K562 (cell line): ENCODE data around the gene ANKRD65. TPM values are rescaled to one million over a fixed set of nuclear protein-coding genes. Genes with fewer than 3 reads are reported as not detected.

Experiments
- ARID2 ChIP-seq: fragments of 450-650 bp; IDR thresholded peaks from 2 replicates; pipeline ENCODE4 v1.6.1; 2017; ENCODE audit warnings: antibody characterized with exemption, mild to moderate bottlenecking
- ARNT ChIP-seq, 2 experiments: fragments of 450-650 bp; IDR thresholded peaks; 2 replicates each; pipeline ENCODE4 v1.6.1; 2016; ENCODE audit warnings: mild to moderate bottlenecking in 1 of 2
- CTCF ChIP-seq, 3 experiments: IDR thresholded peaks in 2 of 3; conservative IDR thresholded peaks in 1 of 3; 2 replicates each; pipeline ENCODE4 v1.5.1; 2011 to 2012; ENCODE audit warnings: low read length in 3 of 3, mild to moderate bottlenecking in 3 of 3, control low read depth in 2 of 3, improper control_type of control experiment in 1 of 3, inconsistent platforms in 1 of 3, low read depth in 1 of 3, mixed read lengths in 1 of 3, moderate library complexity in 1 of 3; ENCODE audit not compliant: insufficient read depth in 2 of 3
- DEAF1 ChIP-seq: fragments of 450-650 bp; formaldehyde crosslinking; IDR thresholded peaks from 2 replicates; pipeline ENCODE4 v1.4.0; 2020; ENCODE audit warnings: mild to moderate bottlenecking, moderate library complexity
- ELF2 ChIP-seq: fragments of 250-450 bp; sonication (Bioruptor Pico); IDR thresholded peaks from 2 replicates; pipeline ENCODE4 v1.5.0; 2021; ENCODE audit warnings: mild to moderate bottlenecking
- FOXM1 ChIP-seq, 2 experiments: fragments of 450-650 bp in 1 of 2; sonication (generic) in 1 of 2; formaldehyde crosslinking in 1 of 2; IDR thresholded peaks; 2 replicates each; pipeline versions ENCODE4 v1.6.1 to v1.9.0; 2017 to 2022; ENCODE audit warnings: low read depth in 2 of 2, mild to moderate bottlenecking in 2 of 2, missing genetic modification reagents in 1 of 2, moderate library complexity in 1 of 2
- GABPB1 ChIP-seq: sonication (generic); formaldehyde crosslinking; IDR thresholded peaks from 2 replicates; pipeline ENCODE4 v1.8.0; 2022; ENCODE audit warnings: mild to moderate bottlenecking, missing genetic modification reagents
- HDGF ChIP-seq: fragments of 450-650 bp; IDR thresholded peaks from 2 replicates; pipeline ENCODE4 v1.6.1; 2016
- HMBOX1 ChIP-seq: sonication (generic); IDR thresholded peaks from 2 replicates; pipeline ENCODE4 v1.6.1; 2016
- MEIS2 ChIP-seq: fragments of 450-650 bp; IDR thresholded peaks from 2 replicates; pipeline ENCODE4 v1.6.1; 2014; ENCODE audit warnings: mild to moderate bottlenecking; ENCODE audit not compliant: partially characterized antibody
- NR1H2 ChIP-seq: sonication (generic); formaldehyde crosslinking; IDR thresholded peaks from 2 replicates; pipeline ENCODE4 v1.4.0; 2020; ENCODE audit warnings: mild to moderate bottlenecking, missing genetic modification reagents
- NR3C1 ChIP-seq: sonication (generic); formaldehyde crosslinking; IDR thresholded peaks from 2 replicates; pipeline ENCODE4 v1.8.1; 2022; ENCODE audit warnings: missing genetic modification reagents
- RBM22 ChIP-seq: fragments of 200-400 bp; formaldehyde crosslinking; IDR thresholded peaks from 2 replicates; pipeline ENCODE4 v1.6.1; 2018; ENCODE audit warnings: low read length, low read depth; ENCODE audit not compliant: poor library complexity, severe bottlenecking
- SRSF7 ChIP-seq: fragments of 200-400 bp; formaldehyde crosslinking; optimal IDR thresholded peaks from 2 replicates; pipeline ENCODE3; 2017; ENCODE audit warnings: mild to moderate bottlenecking, low read depth, low read length
- TEAD1 ChIP-seq, 2 experiments: fragments of 450-650 bp in 1 of 2; sonication (generic) in 1 of 2; formaldehyde crosslinking; IDR thresholded peaks; 2 replicates each; pipeline versions ENCODE4 v1.4.0 to v1.8.0; 2020 to 2022; ENCODE audit warnings: mild to moderate bottlenecking in 2 of 2, missing genetic modification reagents in 1 of 2
- ZNF197 ChIP-seq: fragments of 200-800 bp; sonication (Bioruptor generic); IDR thresholded peaks from 2 replicates; pipeline ENCODE4 v1.6.1; 2016; ENCODE audit warnings: low read depth, missing genetic modification characterization, missing compliant biosample characterization
- ZNF24 ChIP-seq: fragments of 450-650 bp; IDR thresholded peaks from 2 replicates; pipeline ENCODE4 v1.6.1; 2016
- ZNF280A ChIP-seq: fragments of 450-650 bp; IDR thresholded peaks from 2 replicates; pipeline ENCODE4 v1.6.1; 2018; ENCODE audit warnings: mild to moderate bottlenecking, low read depth; ENCODE audit not compliant: partially characterized antibody
- ZNF699 ChIP-seq: fragments of 250-450 bp; sonication (Bioruptor Pico); IDR thresholded peaks from 2 replicates; pipeline ENCODE4 v1.8.0; 2021; ENCODE audit warnings: mild to moderate bottlenecking, moderate library complexity; ENCODE audit not compliant: insufficient replicate concordance
- polyA plus RNA-seq, 8 experiments: library from polyadenylated mRNA; depleted of rRNA in 4 of 8; stranded (reverse) in 5 of 8; unstranded in 3 of 8; fragments of >200 nt; fragmentation: Nextera tagmentation in 2 of 8; fragmentation: Illumina TruSeq in 1 of 8; extraction: Ambion mirVana in 2 of 8; extraction: Trizol in 1 of 8; gene quantifications; 2 replicates each; pipeline versions ENCODE4 v1.2.1 to v1.2.3, GENCODE V29; 2011 to 2014; ENCODE audit warnings: inconsistent platforms in 1 of 8, missing spikeins in 1 of 8
- total RNA-seq, 7 experiments: library from RNA; depleted of rRNA in 6 of 7; stranded (reverse); fragments of >200 nt in 6 of 7; fragmentation: Illumina TruSeq in 2 of 7; extraction: Trizol in 2 of 7; gene quantifications; 2 replicates each; pipeline versions ENCODE4 v1.2.1 to v1.2.3, GENCODE V29; 2011 to 2021; ENCODE audit warnings: low replicate concordance in 1 of 7

Gene ANKRD65
- total and polyA plus RNA-seq, 9 of the 15 experiments (the other 6 are each of a cell fraction or from before 2014, with no cell fraction given) = not detected

- peak; percentile 55; the same call in 1 of the 2 replicates for TF ChIP-seq ELF2
- TF ChIP-seq NR3C1 (CRISPR knock-in tag) = no peak
- peak; percentile 83 to 97 (median 94) for TF ChIP-seq CTCF (IDR thresholded peaks at IDR 0.05 in 2 of 3, conservative IDR thresholded peaks at IDR 0.05 in 1 of 3; ENCODE audit: insufficient read depth in 2 of 3, low read depth in 1 of 3, low read length in 3 of 3)
- no peak for TF ChIP-seq ARID2
- no peak for TF ChIP-seq ARNT (IDR thresholded peaks at IDR 0.05)
- no peak for TF ChIP-seq HDGF
- 0 out of 2 replicates have a peak, but pooled peaks have one; percentile 20 for TF ChIP-seq DEAF1 (CRISPR knock-in tag)
- no peak for TF ChIP-seq FOXM1 (IDR thresholded peaks at IDR 0.05; ENCODE audit: low read depth)
- TF ChIP-seq FOXM1 (CRISPR knock-in tag; IDR thresholded peaks at IDR 0.05; ENCODE audit: low read depth) = no peak
- TF ChIP-seq GABPB1 = peak; percentile 15; the same call in 1 of the 2 replicates
- no peak for TF ChIP-seq ZNF197 (CRISPR knock-in tag)
- peak; percentile 80 for TF ChIP-seq RBM22
- TF ChIP-seq ZNF699 = no peak
- TF ChIP-seq ZNF280A = no peak
- no peak for TF ChIP-seq ZNF24
- no peak for TF ChIP-seq SRSF7
- TF ChIP-seq MEIS2 = no peak
- TF ChIP-seq TEAD1 (CRISPR knock-in tag; IDR thresholded peaks at IDR 0.05) = no peak
- no peak for TF ChIP-seq HMBOX1
- no peak for TF ChIP-seq NR1H2 (CRISPR knock-in tag)
Observed at GRCh38 chr1:1371746-1372711, 49.0 kb downstream of the ANKRD65 start (continued).
